ENCODE results near the gene RHBDD1. TPM values are rescaled to one million over a fixed set of nuclear protein-coding genes. Genes with fewer than 3 reads are reported as not detected.
A peak's percentile ranks its signal among the peaks of the same experiment; 100 is the strongest.

RHBDD1 gene
- total RNA-seq, 1 donor from 2014 or later = 27.7 TPM

DNA sequence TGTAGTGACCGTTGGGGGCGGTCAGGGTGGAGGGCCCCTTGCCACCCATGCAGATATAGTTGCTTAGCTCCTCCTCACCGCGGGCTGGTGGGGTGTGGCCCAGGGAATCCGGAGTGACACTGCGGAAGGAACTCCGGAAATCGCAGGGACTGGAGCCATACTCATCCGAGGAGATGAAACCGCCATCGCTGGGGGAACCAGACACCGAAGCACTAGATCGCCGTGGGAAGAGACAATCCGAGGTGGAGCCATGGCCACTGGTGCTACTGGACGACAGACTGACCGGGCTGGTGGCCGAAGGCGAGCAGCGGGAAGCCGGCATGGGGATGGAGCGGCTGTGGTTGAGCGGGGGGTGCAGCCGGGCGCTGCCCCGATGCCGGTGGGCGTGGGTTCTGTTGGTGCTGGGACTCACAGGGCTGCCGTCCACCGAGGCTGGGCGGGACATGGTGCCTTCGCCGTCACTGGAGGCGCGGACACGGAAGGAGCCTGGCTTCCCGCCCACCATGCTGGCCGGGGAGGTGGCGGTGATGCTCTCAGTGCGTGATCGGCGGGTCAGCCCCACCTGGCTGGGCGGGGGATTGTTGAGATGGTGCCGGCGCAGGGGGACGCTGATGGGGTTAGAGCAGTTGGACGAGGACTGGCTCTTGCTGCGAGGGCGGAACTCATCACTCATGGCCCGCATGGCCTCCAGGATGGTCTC is 38.4 kb upstream of the RHBDD1 start:
- no peaks in the 10 kb centered on the region for H3K27me3 Mint-ChIP-seq (ENCODE audit: unreplicated experiment)
- peaks cover 59% of the 10 kb centered on the region for H3K4me1 Mint-ChIP-seq (ENCODE audit: unreplicated experiment)

GRCh38 chr2:226797989-226798421 is 37.8 kb upstream of the RHBDD1 start:
- H3K36me3 Mint-ChIP-seq (ENCODE audit: unreplicated experiment) = peaks cover 10% of the 10 kb centered on the region
- DNase-seq (ENCODE audit: extremely low spot score, unreplicated experiment) = no peak
- H3K4me1 Mint-ChIP-seq (ENCODE audit: unreplicated experiment) = peaks cover 53% of the 10 kb centered on the region
- H3K4me3 Mint-ChIP-seq (ENCODE audit: unreplicated experiment) = peak overlapping the region; percentile 84
- no peak for TF ChIP-seq CTCF (IDR thresholded peaks at IDR 0.05)
- H3K27ac Mint-ChIP-seq (ENCODE audit: unreplicated experiment) = peak overlapping the region; percentile 50
- no peaks in the 10 kb centered on the region for H3K9me3 Mint-ChIP-seq (ENCODE audit: unreplicated experiment)
- H3K27me3 Mint-ChIP-seq (ENCODE audit: unreplicated experiment) = peaks cover under 1% of the 10 kb centered on the region

More for the DNA sequence above, 38.4 kb upstream of the RHBDD1 start:
- peak overlapping the region; percentile 84 for H3K4me3 Mint-ChIP-seq (ENCODE audit: unreplicated experiment)
- DNase-seq (ENCODE audit: extremely low spot score, unreplicated experiment) = no peak
- no peak overlapping the region for H3K27ac Mint-ChIP-seq (ENCODE audit: unreplicated experiment)
- H3K36me3 Mint-ChIP-seq (ENCODE audit: unreplicated experiment) = peaks cover 10% of the 10 kb centered on the region
- no peaks in the 10 kb centered on the region for H3K9me3 Mint-ChIP-seq (ENCODE audit: unreplicated experiment)
- TF ChIP-seq CTCF (IDR thresholded peaks at IDR 0.05) = no peak

DNA sequence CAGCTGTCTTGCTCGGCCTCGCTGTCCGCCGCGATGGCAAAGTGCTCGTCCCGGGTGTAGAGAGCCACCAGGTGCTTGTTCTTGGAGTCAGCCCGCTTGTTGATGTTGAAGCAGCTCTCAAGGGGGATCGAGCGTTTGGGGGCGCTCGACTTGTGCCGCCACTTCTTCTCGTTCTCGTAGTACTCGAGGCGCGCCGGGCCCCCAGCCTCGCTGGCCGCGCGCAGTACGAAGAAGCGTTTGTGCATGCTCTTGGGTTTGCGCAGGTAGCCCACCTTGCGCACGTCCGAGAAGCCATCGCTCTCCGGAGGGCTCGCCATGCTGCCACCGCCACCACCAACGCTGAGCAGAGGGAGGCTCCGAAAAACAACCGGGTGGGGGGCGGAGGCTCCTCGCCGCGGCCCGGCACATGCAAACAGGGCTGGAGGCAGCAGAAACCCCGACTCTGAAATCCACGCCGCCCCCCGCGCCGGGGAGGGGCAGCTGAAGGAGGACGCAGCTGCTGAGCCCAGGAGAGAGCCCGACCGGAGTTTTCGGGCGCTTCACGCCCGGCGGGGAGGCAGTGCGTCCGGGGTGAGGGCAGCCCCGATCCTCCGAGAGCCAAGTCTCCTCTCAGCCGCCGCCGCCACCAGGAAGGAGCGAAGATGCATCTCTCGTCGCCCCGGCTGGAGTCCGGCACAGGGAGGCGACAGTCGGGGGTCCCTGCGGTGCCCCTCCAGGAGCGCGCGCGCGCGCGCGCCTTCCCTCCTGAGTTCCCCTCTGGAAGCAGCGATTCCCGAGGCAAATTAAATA is 37.2 kb upstream of the RHBDD1 start:
- Mint-ChIP-seq H3K4me1 (ENCODE audit: unreplicated experiment) (peaks cover 47% of the 10 kb centered on the region), H3K4me3 (ENCODE audit: unreplicated experiment) (peak overlapping the region; percentile 84), H3K36me3 (ENCODE audit: unreplicated experiment) (peaks cover 10% of the 10 kb centered on the region), H3K27ac (ENCODE audit: unreplicated experiment) (peak overlapping the region; percentile 63), H3K27me3 (ENCODE audit: unreplicated experiment) (peaks cover 5% of the 10 kb centered on the region), H3K9me3 (ENCODE audit: unreplicated experiment) (no peaks in the 10 kb centered on the region)
- peak; percentile 36 for TF ChIP-seq CTCF (IDR thresholded peaks at IDR 0.05)
- DNase-seq (ENCODE audit: extremely low spot score, unreplicated experiment) = no peak

DNA sequence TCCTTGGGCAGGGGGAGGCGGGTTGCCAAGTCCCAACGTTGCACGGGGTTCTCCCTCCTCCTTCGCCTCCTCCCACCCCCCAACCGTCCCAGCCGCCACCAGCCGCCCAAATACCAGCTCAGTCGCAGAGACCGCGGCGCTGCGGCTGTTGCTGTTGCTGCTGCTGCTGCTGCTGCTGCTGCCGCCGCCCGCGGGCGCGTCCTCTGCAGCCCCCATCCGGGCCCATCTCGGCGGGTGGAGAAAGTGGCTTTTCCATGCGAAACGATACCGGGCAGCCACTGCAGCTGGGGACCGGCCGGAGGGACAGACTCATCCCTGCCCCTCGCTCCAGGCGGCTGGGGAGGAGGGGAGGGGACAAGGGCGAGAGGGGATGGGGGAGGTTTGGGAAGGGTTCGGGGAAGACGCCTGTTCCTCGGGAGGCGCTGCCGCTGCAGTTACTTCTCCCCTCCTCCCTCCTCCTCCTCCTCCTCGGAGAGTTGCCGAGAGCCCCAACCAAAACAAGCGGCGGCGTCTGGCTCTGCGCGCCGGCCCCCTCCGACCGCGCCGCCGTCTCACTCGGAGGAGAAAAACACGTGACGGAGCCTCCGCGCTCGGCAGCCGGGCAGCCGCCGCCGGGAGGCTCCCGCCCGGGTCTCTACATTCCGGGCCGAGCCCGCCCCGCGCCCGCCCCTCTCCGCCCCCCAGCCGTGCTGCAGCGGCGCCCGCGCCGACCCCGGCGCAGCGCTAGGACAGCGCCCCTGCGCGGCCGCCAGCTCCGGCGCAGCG is 36.5 kb upstream of the RHBDD1 start, which contains the start of gene IRS1:
Gene IRS1, minus strand, starts transcription at position 610 of the 765 bp plus-strand sequence. CDS start 1,082 bp downstream, outside the sequence.
- H3K4me3 Mint-ChIP-seq (ENCODE audit: unreplicated experiment) = peak within 1 kb of the TSS; percentile 84
- peak; percentile 89 for DNase-seq (ENCODE audit: extremely low spot score, unreplicated experiment)
- peaks cover 39% of the 10 kb centered on the region for H3K4me1 Mint-ChIP-seq (ENCODE audit: unreplicated experiment)
- H3K27me3 Mint-ChIP-seq (ENCODE audit: unreplicated experiment) = peaks cover 11% of the 10 kb centered on the region
- H3K27ac Mint-ChIP-seq (ENCODE audit: unreplicated experiment) = peak within 1 kb of the TSS; percentile 63
- H3K36me3 Mint-ChIP-seq (ENCODE audit: unreplicated experiment) = peaks cover 10% of the 10 kb centered on the region
- H3K9me3 Mint-ChIP-seq (ENCODE audit: unreplicated experiment) = no peaks in the 10 kb centered on the region
- TF ChIP-seq CTCF (IDR thresholded peaks at IDR 0.05) = peak; percentile 62

Data from osteocyte (in vitro differentiated cells).